HG03442 (cell line): Measurements from ENCODE around the gene TRPM2.
"Not testable (repeated sequence)": the region's sequence is repeated elsewhere in the genome, so short reads cannot be mapped to it uniquely, and the experiment has no call there.

Experiments used
- ATAC-seq: cut with Tn5 transposase; IDR thresholded peaks from one replicate; pipeline ENCODE4 v1.9.1; 2021; ENCODE audit warnings: mild to moderate bottlenecking, moderate library complexity; ENCODE audit not compliant: unreplicated experiment

The TRPM2 gene

DNA sequence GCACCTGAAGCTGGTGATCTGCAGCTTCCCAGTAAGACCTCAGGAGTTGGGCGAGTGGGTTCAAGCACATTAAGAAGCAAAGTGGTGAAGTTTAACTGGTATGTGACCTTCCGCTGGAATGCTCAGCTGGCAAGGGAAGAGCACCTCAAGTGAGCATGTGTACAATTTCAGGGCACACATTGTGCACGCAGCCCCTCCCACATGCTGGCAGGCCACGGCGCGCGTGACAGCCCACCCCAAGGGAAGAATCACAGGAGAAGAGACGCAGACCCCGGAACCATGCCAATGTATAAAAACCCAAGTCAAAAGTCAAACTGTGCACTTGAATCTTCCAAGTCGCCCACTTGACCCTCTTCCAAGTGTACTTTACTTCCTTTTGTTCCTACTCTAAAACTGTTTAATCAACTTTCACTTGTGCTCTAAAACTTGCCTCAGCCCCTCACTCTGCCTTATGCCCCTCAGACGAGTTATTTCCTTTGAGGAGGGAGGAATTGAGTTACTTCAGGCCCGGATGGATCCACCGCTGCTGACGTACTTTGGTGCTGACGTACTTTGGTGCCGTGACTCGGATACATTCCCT lies 121.9 kb downstream of the TRPM2 start:
- no peak for ATAC-seq

DNA sequence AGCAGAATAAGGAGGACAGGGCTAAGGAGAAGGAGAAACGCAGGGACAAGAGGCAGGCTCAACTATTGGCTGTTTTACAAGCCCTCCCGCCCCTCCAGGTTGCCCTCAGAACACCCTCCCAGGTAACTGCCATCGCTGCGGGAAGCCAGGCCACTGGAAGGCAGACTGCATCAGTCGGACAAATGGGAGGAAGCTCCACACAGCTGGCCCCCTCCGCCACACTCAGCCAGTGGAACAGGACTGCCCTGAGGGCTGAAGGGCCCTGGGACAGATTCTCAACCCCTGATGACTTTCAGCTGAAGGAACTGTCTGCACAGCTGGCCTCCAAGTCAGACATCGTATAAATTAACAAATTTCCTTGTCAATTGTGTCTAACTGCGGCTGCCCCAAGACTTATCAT lies 123.7 kb downstream of the TRPM2 start:
- ATAC-seq, result no peak

DNA sequence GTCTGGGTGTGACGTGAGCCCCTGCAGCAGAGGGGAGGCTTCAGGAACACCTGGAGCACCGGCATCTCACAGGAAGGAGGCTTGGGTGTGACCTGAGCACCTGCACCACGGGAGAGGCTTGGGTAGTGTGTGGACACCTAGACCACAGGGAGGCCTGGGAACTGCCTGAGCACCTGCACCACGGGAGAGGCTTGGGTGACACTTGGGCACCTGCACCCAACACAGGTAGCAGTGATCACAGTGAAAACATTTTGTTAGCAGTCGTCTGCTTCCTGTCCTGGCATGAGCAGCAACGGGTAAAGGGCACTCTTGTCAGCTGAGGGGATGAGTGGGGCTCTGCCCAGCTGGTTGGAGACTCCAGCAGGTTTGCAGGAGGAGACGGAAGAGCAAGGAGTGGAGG lies 124.3 kb downstream of the TRPM2 start:
- no peak for ATAC-seq

DNA sequence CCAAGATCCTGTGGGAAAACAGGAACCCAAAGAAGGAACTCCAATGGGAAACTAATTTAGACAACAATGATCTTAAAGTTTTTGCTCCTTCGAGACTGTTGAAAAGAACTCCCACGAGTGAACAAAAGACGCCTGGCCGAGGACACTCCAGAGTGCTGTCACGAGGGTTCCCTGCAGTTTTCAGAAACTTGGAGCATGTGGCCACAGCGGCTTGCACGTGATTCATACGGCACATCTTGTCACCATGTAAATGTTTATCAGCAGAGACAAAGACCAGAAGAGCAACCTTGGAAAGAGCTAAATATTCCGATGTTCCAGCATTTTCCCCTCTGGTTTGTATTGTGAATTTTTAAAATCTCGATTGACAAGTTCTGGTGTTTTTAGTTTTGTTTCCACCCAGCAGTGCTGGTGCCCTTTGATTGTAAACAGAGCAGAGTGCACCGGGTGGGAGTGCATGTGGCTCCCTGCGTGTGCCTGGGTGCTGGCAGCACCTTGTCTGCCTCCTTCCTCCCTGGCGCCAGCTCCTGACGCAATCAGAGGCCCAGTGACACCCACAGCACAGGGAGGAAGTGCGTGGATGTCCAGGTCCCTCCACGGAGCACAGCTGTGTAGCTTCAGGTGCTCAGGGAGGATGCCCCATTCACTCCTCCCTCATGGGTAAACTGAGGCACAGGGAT lies 124.8 kb downstream of the TRPM2 start:
- no peak for ATAC-seq

DNA sequence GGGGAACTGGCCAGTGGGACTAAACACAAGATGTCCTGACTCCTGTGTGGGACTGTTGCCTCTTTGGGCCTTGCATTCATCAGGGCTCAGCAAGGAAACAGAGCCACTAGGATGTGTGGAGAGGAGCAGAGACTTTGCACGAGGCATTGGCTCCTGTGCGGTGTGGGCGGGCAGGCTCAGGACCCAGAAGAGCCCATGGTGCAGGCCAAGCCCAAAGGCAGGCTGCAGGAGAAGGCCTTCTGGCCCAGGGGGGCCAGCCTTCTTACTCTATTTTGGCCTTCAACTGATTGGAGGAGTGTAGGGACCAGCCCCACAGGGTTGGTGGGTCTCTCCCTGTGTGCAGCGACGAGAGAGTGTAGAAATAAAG lies 125.4 kb downstream of the TRPM2 start:
- ATAC-seq, result no peak

DNA sequence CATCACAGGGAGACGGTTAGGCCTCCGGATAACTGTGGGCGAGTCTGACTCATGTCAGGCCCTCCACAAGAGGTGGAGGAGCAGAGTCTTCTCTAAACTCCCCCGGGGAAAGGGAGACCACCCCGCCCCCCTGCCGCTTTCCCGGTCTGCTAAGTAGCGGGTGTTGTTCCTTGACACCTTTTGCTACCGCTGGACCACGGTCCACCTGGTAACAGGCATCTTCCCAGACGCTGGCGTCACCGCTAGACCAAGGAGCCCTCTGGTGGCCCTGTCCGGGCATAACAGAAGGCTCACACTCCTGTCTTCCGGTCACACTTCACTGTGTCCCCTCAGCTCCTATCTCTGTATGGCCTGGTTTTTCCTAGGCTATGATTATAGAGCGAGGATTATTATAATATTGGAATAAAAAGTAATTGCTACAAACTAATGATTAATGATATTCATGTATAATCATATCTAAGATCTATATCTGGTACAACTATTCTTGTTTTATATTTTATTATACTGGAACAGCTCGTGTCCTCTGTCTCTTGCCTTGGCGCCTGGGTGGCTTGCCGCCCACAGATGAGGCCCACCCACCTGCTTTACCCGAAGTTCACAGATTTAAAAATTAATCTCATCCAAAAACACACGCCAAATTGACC lies 126.3 kb downstream of the TRPM2 start:
- ATAC-seq, result not testable (repeated sequence)

DNA sequence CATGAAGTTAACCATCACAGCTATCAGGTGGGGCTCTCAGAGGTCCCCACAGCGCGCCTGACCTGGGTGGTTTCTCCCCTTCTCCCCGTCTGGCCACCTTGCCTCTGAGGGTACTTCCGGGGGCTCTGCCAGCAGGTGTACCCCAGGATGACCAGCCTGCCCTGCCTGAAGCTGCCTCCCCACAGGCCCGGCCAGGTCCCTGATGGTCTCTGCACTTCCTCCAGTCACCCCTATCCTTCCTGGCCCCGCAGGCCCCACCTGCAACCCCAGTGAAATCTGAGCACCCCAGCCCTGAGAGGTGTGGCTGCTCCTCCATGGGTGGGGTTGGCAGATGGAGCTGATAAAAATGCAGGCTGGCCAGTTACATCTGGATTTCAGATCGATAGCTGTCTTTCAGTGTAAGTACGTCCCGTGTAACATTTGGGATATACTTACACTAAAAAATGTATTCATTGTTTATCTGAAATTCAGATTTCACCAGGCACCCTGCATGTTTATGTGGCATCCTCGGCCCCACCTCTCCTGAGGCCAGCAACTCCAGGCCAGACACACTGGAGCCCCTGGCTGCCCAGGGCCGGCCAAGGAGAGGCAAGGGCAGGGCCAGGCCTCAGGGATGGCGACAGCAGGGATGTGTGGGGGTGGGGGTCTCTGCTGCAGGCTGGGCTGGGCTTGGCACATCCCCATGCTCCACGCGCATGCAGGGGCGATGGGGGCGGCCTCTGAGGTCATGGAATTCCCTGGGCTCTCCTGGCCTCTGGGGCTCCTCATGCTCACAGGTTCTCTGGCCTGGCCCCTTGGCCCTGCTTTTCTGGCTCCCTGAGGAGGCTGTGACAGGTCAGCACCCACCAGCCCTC lies 127.0 kb downstream of the TRPM2 start:
- no peak for ATAC-seq

DNA sequence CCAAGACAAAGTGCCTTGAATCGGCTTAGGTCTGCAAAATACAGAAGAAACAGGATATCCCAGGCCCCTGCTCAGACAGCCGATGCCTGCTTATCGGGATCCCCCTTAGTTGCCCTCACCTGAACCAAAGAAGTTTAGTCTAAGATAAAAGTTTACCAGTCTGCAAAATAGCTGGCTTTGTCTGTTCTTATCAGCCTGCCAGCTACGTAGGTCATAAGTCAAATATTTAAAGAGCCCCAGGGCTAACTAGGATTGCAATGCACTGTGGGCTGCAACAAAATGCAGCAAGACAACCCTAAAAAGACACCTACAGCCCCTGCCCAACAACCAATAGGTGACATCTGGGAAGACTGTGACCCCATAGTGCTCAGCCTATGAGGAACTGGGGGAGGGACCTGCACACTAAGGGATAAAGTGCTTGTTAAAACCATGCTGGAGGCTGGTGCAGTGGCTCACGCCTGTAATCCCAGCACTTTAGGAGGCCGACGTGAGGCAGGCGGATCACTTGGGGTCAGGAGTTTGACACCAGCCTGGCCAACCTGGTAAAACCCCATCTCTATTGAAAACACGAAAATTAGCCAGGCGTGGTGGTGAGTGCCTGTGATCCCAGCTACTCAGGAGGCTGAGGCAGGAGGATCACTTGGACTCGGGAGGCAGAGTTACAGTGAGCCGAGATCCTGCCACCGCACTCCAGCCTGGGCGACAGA lies 129.3 kb downstream of the TRPM2 start:
- no peak for ATAC-seq

DNA sequence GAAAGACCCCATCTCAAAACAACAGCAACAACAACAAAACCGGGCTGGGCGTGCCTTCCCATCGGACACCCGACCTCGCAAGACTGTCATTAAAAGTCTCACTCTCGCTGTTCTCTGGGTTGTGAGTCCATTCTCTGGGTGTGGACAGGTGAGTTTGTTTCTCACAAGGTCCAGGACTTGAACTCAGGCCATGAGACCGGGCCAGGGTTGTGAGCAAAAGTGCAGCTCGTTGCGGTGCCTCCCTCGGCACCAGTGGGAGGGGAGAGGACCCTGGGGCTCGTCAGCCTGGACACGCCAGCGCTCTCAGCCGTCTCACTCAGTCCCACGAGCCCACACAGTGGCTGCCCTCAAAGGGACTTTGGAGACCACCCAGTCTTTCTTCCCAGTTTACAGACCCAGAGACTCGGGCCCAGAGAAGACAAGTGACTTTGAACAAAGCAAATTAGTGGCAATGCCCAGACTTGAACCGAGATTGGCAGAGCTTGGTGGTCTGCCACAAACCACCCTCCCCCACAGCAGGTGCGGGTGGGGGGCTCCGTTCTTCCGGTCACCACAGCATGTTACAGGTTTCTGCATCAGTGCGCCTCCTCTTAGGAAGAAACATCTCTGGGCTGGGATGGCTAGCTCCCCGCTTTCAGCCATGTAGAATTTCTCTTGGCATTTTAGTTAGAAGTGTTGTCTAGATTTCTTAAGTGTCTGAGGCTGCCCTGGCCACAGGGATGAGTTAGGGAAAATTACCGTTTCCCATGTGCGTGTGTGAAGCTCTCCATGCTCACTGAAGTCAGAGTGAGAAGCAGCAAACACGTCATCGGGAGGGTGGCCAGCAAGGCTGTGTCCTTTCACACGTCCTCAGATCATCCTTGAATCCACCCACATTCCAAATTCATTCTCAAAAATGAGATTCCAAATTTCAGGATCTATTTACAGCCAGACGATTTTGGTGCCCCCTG lies 130.1 kb downstream of the TRPM2 start:
- no peak for ATAC-seq

DNA sequence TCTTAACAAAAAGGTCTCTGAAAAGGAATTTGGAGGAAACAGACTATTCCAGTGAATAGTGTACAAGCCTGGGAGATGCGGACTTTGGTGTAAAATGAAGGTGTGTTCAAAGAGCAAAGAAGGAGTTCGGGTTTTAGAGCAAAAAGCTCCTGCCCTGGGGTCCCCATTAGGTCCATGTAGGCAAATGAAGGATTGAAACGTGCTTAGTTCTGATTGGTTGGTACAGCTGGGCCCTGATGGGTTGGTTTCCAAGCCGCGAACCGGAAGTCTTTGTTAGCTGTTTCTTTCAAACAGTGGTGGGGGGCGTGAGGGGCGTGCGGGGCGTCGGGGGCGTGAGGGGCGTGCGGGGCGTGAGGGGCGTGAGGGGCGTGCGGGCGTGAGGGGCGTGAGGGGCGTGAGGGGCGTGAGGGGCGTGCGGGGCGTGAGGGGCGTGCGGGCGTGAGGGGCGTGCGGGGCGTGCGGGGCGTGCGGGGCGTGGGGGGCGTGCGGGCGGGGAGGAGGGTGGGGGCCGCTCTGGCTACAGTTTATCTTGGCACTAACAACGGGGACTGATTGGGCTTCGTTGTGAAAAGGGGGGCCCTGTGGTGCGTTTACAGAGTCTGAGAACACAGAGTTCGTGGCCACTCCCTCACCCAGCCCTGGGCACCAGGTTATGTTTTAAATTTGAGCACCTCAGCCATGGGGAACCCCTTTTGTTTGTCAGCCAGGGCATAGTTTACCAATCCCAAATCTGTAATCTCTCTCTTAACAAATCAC lies 131.3 kb downstream of the TRPM2 start:
- no peak for ATAC-seq

DNA sequence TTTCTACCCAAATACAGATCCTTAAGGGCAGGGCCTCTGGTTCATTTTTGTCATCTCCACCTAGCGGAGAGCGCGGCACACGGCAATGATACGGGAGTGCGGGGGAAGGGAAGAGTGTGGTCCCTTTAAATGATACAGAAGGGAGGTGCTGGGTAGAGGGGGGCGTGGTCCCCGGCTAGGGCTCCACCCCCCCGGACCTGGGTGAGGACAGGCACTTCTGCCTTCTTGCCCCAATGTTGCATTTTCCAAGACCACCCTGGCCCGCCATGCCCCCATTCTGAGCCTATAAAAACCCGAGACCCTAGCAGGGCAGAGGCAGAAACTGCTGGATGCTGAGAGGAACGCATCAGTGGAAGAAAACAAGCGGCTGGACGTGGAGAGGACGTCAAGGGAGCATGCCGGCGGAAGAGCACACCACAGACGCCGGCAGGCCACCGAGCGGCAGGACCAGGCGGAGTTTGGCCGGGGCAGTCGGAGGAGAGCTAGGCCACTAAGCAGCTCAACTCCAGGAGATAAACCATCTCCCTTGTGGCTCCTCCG lies 131.9 kb downstream of the TRPM2 start:
- ATAC-seq, result no peak

DNA sequence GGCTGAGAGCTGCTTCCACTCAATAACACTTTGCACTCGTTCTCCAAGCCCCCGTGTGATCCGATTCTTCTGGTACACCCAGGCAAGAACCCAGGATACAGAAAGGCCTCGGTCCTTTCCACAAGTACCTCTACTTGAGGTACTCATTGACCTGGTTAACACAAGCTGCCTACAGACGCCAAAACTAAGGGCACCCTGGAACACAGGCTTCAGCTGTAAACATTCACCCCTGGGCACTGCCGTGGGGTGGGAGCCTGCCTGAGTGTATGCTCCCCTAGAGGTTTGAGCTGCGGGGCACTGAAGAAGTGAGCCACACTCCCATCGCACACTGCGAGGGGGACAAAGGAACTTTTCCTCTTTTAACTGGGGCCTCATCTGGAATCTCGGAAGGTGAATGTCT lies 132.4 kb downstream of the TRPM2 start:
- ATAC-seq, result no peak

DNA sequence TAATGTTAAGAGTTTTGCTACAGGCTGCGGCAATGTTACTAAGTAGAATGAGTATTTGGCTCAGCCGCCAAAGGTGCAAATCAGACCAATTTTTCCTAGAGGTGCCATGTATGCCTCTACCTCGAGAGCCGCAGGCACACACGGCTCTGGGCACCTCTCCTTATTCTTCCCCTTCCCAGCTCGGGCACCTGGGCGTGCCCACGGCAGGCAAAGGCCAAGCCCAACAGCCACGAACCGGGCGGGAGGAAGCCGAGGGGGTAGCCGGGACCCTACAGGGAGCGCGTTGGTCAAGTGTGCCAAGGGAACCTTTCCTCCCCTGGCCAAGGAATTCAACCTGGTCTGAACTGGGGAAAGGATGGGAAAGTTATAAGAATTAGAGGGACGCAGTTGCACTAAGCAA lies 132.9 kb downstream of the TRPM2 start:
- ATAC-seq, result no peak

DNA sequence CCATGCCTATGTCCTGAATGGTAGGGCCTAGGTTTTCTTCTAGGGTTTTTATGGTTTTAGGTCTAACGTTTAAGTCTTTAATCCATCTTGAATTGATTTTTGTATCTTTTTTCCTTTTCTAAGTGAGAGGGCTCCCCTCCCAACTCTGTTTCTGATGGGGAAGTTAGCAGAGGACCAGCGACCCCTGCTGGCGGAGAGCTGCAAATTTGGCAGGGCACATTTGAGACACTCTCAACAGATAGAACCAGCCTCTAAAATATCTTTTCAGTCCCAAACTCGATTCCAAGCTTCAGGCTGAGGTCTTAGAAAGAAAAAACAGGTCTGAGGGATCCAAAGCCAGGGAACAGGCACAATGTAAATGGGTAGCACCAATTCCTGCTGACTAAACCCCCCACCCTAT lies 134.4 kb downstream of the TRPM2 start:
- no peak for ATAC-seq

DNA sequence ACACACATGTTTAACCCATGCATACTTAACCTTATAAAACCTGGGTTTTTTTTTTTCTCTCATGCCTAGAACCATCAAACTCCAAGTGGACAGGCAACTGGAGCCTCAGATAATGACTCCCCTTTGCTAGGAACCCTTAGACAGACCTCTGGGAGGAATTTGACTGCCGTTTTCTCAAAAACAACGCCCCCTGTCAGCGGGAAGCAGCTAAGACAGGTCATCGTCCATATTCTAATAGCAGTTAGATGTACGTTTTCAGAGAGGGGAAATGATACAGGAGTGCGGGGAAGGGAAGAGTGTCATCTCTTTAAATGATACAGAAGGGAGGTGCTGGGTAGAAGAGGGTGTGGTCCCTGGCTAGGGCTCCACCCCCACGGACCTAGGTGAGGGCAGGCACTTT lies 136.5 kb downstream of the TRPM2 start:
- no peak for ATAC-seq

DNA sequence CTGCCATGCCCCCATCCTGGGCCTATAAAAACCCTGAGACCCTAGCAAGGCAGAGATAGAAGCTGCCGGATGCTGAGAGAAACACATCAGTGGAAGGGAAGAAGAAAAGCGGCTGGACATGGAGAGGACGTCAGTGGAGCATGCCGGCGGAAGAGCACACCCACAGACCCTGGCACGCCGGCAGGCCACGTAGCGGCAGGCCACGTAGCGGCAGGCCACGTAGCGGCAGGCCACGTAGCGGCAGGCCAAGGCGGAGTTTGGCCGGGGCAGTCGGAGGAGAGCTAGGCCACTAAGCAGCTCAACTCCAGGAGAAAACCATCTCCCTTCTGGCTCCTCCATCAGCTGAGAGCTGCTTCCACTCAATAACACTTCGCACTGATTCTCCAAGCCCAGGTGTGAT lies 137.0 kb downstream of the TRPM2 start:
- ATAC-seq, result no peak

DNA sequence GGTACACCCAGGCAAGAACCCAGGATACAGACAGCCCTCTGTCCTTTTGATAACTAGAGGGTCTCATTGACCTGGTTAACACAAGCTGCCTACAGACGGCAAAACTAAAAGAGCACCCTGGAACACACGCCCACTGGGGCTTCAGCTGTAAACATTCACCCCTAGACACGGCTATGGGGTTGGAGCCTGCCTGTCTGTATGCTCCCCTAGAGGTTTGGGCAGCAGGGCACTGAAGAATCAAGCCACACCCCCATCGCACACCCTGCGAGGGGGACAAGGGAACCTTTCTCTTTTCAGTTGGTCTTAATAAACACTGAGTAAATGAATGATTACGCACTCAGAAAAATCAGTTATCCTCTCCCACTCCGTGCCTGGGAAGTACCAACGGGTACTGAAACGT lies 137.4 kb downstream of the TRPM2 start:
- ATAC-seq, result no peak
